DOHH2 (cell line): Measurements from ENCODE around the gene FNDC10.
"Not testable (repeated sequence)": the region's sequence is repeated elsewhere in the genome, so short reads cannot be mapped to it uniquely, and the experiment has no call there.

Experiments
- H3F3A ChIP-seq: fragments of 200-600 bp; sonication (generic), shearing (Covaris generic); 2 replicates; pipeline ENCODE4 v1.6.0; 2016; ENCODE audit warnings: antibody characterized with exemption, mild to moderate bottlenecking; ENCODE audit not compliant: control insufficient read depth, insufficient read depth
- H3K27ac ChIP-seq: fragments of 200-600 bp; sonication (generic); 2 replicates; pipeline ENCODE4 v1.5.1; 2014; ENCODE audit warnings: low read depth, mild to moderate bottlenecking, low read length, moderate library complexity
- H3K27me3 ChIP-seq: fragments of 200-600 bp; sonication (generic); 2 replicates; pipeline ENCODE4 v1.6.1; 2014; ENCODE audit warnings: mild to moderate bottlenecking, low read length, mixed read lengths; ENCODE audit not compliant: control insufficient read depth
- H3K36me3 ChIP-seq: fragments of 200-600 bp; sonication (generic); 2 replicates; pipeline ENCODE4 v1.6.1; 2014; ENCODE audit warnings: mild to moderate bottlenecking, low read length, moderate library complexity, mixed read lengths; ENCODE audit not compliant: control insufficient read depth
- H3K4me1 ChIP-seq: fragments of 200-600 bp; sonication (generic); 2 replicates; pipeline ENCODE4 v1.6.1; 2014; ENCODE audit warnings: mild to moderate bottlenecking, low read length, mixed read lengths; ENCODE audit not compliant: control insufficient read depth
- H3K4me2 ChIP-seq: fragments of 200-600 bp; sonication (generic); 2 replicates; pipeline ENCODE4 v1.6.0; 2014; ENCODE audit warnings: mild to moderate bottlenecking, low read length, moderate library complexity
- H3K4me3 ChIP-seq: fragments of 200-600 bp; sonication (generic); 2 replicates; pipeline ENCODE4 v1.5.1; 2014; ENCODE audit warnings: mild to moderate bottlenecking, low read length, mixed read lengths
- H3K79me2 ChIP-seq: fragments of 200-600 bp; sonication (generic); 2 replicates; pipeline ENCODE4 v1.6.1; 2014; ENCODE audit warnings: mild to moderate bottlenecking, low read length, mixed read lengths; ENCODE audit not compliant: control insufficient read depth
- H3K9me2 ChIP-seq: fragments of 200-600 bp; sonication (generic); replicated peaks from 2 replicates; pipeline ENCODE4 v1.6.1; 2014; ENCODE audit warnings: mild to moderate bottlenecking, low read length, mixed read lengths; ENCODE audit not compliant: control insufficient read depth
- H3K9me3 ChIP-seq: fragments of 200-600 bp; sonication (generic); 2 replicates; pipeline ENCODE4 v1.6.1; 2014; ENCODE audit warnings: antibody characterized with exemption, low read length, mixed read lengths; ENCODE audit not compliant: control insufficient read depth, insufficient read depth
- H4K20me1 ChIP-seq: fragments of 200-600 bp; sonication (generic); 2 replicates; pipeline ENCODE4 v1.6.0; 2014; ENCODE audit warnings: low read depth, mild to moderate bottlenecking, antibody characterized with exemption, low read length, moderate library complexity; ENCODE audit not compliant: control insufficient read depth, insufficient read depth

The FNDC10 gene

DNA sequence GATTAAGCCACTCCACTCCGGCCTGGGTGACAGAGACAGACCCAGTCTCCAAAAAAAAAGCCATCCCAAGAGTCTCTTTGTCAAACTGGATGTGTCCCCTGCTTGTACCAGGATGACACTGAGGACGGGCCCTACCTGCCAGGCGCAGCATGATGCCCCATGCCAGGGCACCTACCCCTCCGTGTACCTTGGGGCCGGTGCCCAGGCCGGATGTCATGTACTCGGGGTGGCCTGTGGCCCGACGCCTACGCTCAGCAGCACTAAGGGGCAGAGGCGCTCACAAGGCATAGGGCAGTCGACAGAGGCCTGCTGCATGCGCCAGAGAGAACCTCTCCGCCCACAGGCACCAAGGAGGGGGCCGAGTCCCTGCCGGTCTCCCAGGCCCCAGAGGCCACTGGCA is 39.4 kb upstream of the FNDC10 start:
- H3K4me3 ChIP-seq, H3K27me3 ChIP-seq, H3K9me2 ChIP-seq, H3K4me1 ChIP-seq, H3K27ac ChIP-seq, H3K4me2 ChIP-seq, H4K20me1 ChIP-seq, H3K79me2 ChIP-seq, H3F3A ChIP-seq, H3K9me3 ChIP-seq: not testable (repeated sequence)
- peaks cover 15% of the 10 kb centered on the region for H3K36me3 ChIP-seq

GRCh38 chr1:1638528-1638927 is 38.6 kb upstream of the FNDC10 start:
- not testable (repeated sequence) for H3K9me3 ChIP-seq, H3K4me1 ChIP-seq, H3K79me2 ChIP-seq, H3K27me3 ChIP-seq, H3K9me2 ChIP-seq, H3F3A ChIP-seq, H3K4me3 ChIP-seq, H4K20me1 ChIP-seq, H3K27ac ChIP-seq, H3K4me2 ChIP-seq
- peaks cover 15% of the 10 kb centered on the region for H3K36me3 ChIP-seq

- not testable (repeated sequence) for H3K27ac ChIP-seq, H3K9me2 ChIP-seq, H3K27me3 ChIP-seq, H3K4me2 ChIP-seq, H3K9me3 ChIP-seq, H4K20me1 ChIP-seq, H3K4me3 ChIP-seq, H3F3A ChIP-seq, H3K79me2 ChIP-seq, H3K4me1 ChIP-seq
- peaks cover 15% of the 10 kb centered on the region for H3K36me3 ChIP-seq
Observed at GRCh38 chr1:1637479-1637875, 37.5 kb upstream of the FNDC10 start.

DNA sequence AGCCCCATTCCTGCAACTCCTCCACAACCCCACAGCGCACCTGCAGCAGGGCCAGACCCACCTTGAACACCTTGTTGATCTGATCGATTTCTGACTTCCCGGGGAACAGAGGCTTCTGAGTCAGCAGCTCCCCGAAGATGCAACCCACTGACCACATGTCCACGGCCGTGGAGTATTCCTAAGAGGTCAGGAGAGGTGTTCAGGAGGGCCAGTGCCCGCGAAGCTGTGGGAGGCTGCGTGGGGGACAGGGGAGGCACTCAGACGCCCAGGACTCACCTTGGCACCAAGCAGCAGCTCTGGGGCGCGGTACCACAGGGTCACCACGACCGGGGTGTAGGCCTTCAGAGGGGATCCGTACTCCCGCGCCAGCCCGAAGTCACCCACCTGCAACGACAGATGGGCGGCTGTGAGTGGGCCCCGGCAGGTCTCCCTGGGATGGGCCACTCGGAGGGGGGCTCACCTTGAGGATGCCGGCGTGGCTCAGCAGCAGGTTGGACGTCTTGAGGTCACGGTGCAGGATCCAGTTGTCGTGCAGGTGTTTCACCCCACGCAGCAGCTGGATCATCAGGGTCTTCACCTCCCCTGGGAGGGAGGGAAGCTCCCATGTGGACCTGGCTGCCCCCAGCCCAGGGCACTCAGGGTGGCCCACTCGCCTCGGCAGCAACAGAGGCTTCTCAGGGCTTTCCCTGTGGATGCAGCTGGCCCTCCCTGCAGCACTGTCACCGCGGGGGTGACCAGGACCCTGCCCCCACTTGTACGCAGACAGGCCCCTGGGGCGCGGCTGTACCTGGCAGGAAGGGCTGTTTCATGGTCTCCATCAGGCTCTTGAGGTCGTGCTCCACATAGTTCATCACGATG is 36.9 kb upstream of the FNDC10 start:
- H3K36me3 ChIP-seq: peaks cover 15% of the 10 kb centered on the region
- not testable (repeated sequence) for H3K4me1 ChIP-seq, H3K79me2 ChIP-seq, H3K27me3 ChIP-seq, H4K20me1 ChIP-seq, H3F3A ChIP-seq, H3K9me3 ChIP-seq, H3K9me2 ChIP-seq, H3K27ac ChIP-seq, H3K4me2 ChIP-seq, H3K4me3 ChIP-seq

- H3K27ac ChIP-seq, H3K4me1 ChIP-seq, H3F3A ChIP-seq, H3K9me2 ChIP-seq, H3K27me3 ChIP-seq, H3K9me3 ChIP-seq, H4K20me1 ChIP-seq, H3K4me3 ChIP-seq, H3K79me2 ChIP-seq, H3K4me2 ChIP-seq: not testable (repeated sequence)
- H3K36me3 ChIP-seq: peaks cover 15% of the 10 kb centered on the region
Observed at GRCh38 chr1:1634613-1635012, 34.7 kb upstream of the FNDC10 start.

- not testable (repeated sequence) for H3K27me3 ChIP-seq, H3K4me2 ChIP-seq, H3F3A ChIP-seq, H3K27ac ChIP-seq, H3K4me3 ChIP-seq, H3K79me2 ChIP-seq, H3K9me2 ChIP-seq, H3K9me3 ChIP-seq, H4K20me1 ChIP-seq
- Histone ChIP-seq H3K4me1 (peaks cover 20% of the 10 kb centered on the region), H3K36me3 (peaks cover 11% of the 10 kb centered on the region)
Observed at GRCh38 chr1:1633409-1633808, 33.5 kb upstream of the FNDC10 start.
